NB4 (cell line): Measurements from ENCODE around the gene H1-8.

Source experiments
- CTCF ChIP-seq: IDR thresholded peaks from one replicate; pipeline ENCODE4 v1.5.1; 2012; ENCODE audit warnings: low read depth, low read length
- MYC ChIP-seq: IDR thresholded peaks from 2 replicates; pipeline ENCODE4 v1.6.1; 2011; ENCODE audit warnings: low read depth, low read length
- POLR2A ChIP-seq: IDR thresholded peaks from 2 replicates; pipeline ENCODE4 v1.6.1; 2011; ENCODE audit warnings: mild to moderate bottlenecking; ENCODE audit not compliant: insufficient read length; ENCODE audit errors: extremely low read depth

GRCh38 chr3:129571605-129572547, 28.9 kb downstream of the H1-8 start:
- no peak for TF ChIP-seq CTCF
- TF ChIP-seq POLR2A: no peak
- no peak for TF ChIP-seq MYC
